SHP77 (cell line): ENCODE data around the gene LDHD.
"Not testable (repeated sequence)": the region's sequence is repeated elsewhere in the genome, so short reads cannot be mapped to it uniquely, and the experiment has no call there.

ENCODE experiments used
- DNase-seq, 2 experiments: peaks; one replicate each; lab custom pipeline; 2025; lab: John Stamatoyannopoulos, UW

The LDHD gene

DNA sequence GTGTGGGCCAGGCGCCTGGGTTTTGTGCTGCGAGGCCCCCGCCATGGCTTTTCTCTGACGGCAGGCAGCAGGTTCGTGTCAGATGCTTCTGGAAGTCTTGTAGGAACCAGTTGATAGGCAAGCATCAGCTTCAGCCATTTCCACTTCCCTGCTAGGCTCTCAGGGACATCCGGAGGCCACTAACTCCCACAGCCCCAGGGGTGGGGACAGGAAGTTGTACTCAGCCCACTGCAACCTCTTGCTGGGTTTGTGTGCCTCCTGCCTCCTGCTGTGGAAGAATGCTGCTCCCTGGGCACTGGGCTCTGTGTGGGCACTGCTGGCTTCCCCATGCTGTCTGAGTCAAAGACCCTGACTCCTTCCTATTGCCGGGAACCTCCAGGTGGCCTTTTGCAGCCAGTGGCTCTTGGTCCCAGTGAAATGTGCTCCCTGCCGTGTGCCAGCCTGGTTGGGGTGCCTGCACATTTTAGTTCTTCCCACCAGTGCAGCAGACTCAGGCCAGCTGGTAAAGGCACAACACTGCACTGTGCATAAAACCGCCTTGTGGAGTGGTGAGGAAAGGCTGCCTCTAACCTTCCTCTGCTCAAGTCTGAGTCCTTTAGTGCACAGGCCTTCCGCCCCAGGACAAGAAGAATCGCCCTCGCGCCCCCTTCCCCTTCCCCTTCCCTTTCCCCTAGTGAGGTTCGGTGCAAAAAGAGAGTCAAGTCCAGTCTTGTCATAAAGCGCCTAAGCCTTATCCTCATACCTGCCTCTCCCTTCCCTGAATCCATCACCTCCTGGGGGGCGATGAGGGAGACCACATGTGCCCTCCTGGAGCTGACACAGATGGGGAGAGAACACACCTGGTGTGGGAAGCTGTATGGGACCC lies 16.6 kb downstream of the LDHD start:
- no peak for DNase-seq

GRCh38 chr16:75099075-75099667 lies 17.4 kb downstream of the LDHD start:
- DNase-seq = no peak

DNA sequence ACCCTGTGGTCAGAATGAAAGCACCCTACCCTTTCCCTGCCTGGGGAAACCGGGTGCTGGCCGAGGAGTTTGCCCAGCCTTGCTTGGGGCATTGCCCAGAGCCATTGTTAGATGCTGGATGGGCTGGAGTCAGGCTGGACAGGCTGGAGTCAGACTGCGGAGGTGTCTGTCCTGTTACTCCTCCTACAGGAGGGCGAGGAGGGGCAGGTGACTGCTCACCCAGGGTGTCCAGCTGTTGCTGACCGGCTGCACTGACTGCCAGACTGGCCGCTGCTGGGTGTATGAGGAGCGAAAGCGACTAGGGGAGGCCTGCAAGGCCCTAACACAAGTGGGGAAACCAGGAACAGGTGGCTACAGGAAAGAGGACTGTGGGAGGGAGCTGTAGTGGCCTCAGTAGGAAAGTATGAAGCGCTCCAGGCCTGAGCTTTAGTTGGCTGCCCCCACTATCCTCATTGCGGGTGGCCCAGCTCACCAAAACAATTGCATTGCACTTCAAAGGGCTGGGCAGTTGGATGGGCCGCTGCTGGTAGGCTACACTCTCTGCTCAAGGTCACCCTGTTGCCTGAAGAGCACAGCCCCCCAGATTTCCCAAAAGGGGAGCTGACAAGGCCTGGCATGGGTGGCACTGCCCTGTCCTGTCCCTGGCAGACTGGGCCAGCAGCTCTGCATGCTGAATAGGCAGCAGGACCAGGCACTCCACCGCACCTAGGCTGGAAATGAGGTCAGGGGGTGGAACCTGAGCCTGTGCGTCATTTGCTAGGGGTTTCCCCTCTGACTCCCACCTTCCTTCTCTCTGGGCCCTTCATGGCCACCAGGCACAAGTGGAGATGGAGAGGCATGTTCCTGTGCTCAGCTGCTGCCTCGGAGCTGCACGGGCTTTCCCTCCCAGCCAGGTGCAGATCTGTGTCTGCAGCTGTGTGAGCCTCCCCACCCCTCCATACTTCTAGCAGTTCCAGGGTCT lies 18.4 kb downstream of the LDHD start:
- DNase-seq = peak; percentile 74 to 79

GRCh38 chr16:75097191-75097761 lies 19.3 kb downstream of the LDHD start:
- no peak for DNase-seq

DNA sequence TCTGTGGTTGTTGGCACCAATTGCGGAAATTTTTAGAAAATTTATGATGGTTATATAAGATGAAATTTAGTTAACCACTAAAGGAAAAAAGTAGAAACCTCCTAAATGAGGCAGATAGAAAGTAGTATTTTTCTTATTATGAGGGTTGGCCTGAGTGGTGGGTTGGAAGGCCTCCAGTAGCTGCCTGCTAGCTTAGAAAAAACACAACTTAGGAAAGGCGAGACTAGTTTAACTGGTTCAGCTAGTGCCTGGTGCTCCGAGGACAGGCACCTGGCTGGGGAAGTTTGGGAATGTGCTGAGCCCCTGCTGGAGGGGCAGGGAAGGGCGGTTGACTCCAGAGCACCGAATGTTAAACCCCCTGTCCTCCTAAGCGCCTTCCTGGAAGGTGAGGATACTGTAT lies 19.9 kb downstream of the LDHD start:
- DNase-seq = peak in 1 of 2 experiments; percentile 30

GRCh38 chr16:75095204-75095621 lies 21.4 kb downstream of the LDHD start:
- no peak for DNase-seq

- DNase-seq = no peak
These were observed 22.7 kb downstream of the LDHD start for GRCh38 chr16:75093598-75094540.

DNA sequence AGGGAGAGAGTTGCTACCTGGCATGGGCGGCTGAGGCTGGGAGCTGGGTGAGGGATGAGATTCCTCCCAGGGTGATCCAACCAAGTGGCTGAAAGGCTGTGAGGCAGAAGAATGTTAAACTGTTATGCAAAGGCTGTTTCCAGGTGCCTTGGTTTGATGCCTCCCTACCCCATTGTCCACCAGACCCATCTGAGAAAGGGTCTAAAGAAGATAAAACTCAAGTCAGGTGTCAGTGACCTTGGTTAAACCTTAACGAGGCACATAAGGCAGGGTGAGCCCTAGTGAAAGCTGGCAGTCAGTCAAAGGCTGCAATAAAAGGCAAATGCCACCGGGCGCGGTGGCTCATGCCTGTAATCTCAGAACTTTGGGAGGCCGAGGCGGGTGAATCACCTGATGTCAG lies 23.8 kb downstream of the LDHD start:
- no peak for DNase-seq

DNA sequence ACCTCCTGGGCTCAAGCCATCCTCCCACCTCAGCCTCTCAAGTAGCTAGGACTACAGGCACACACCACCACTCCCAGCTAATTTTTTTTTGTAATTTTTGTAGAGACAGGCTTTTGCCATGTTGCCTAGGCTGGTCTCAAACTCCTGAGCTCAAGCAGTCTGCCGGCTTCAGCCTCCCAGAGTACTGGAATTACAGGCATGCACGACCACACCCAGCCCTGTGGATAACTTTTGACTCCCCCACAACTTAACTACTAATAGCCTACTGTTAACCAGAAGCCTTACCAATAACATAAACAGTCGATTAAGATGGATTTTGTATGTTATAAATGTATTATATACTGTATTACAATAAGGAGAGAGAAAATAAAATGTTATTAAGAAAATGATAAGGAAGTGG lies 25.0 kb downstream of the LDHD start:
- not testable (repeated sequence) for DNase-seq

GRCh38 chr16:75090899-75091298 lies 25.7 kb downstream of the LDHD start:
- not testable (repeated sequence) for DNase-seq

DNA sequence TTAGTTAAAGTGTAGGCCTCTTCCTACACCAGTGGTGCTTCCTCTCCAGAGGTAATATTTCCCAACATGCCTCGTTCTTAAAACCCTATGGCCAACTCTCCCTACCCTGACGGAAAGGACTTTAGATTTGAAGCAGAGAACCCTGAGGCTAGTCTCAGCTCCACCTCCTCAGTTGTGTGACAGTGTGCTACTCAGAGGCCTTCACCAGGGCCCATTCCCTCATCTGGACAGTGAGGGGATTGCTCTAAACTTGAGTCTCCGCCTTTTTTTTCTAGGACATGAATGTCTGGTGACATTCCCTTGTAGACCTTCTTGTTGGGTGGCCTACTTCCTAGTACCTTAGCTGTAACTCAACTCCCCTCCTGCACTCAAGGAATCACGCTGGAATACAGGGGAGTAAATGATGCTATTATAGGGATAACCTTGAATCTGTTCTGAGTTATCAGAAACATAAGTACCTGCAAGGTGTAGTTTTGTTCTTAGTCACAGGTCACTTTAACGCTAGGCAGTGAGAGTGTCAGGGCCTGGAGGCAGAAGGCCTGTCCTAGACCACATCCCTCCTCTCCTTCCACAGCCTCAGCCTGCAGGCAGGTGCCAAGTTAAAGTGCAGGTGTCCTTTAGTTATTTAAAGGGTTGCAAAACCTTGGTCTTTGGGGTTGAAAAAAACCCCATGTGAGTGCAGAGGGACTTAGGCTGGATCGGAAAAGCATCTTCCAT lies 26.9 kb downstream of the LDHD start:
- DNase-seq = no peak

DNA sequence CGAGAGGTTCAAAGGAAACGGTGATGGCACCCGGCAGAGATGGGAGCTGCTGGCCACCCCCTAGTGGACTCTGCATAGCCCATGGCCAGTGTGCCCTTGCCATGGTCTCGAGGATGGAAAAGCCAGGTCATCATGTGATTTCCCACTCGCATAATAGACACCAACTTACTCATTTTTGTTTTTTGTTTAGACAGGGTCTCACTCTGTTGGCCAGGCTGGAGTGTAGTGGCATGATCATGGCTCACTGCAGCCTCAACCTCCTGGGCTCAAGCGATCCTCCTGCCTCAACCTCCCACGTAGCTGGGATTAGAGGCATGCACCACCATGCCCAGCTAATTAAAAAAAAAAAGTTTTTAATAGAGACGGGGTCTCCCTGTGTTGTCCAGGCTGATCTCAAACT lies 27.6 kb downstream of the LDHD start:
- DNase-seq = no peak

DNA sequence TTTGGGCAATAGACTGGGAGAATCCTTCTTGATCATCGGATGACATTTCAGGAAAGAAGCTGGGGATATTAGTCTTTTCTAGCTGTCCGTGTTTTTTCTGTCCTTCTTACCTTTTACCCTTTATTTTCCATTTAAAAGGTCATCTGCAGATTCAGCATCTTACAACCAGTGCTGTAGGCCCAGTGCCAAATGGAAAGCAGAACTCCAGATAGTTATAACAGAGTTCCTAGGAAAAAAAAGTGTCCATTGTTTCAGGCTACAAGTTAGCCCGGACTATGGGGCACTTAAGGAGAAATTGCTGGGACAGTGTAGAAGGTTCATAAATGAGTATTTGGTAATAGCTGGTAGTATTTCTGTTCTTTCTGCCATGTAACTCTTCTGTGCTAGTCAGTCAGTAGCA lies 28.4 kb downstream of the LDHD start:
- DNase-seq = no peak

- DNase-seq = peak; percentile 97 to 98
These were observed 29.1 kb downstream of the LDHD start for GRCh38 chr16:75087375-75087979.

- DNase-seq = no peak
These were observed 29.7 kb downstream of the LDHD start for GRCh38 chr16:75086688-75087374.

DNA sequence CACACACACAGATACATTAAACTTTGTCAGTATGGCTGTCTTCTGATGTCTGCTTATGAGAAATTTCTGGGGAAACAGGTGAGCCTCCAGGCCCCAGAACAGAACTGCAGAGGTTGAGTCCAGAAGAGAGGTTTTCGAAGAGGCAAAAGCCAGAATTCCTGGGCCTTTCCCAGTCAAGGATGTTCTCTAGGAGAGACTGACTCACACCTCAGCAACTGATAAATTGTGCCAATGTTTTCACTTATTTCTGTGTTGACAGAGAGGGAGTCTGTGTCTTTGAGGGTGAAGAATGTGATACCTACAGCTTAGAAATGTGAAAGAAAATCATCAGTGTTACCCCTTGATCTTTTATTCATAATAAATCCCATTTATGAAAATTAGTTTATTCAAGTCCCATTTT lies 30.3 kb downstream of the LDHD start:
- DNase-seq = no peak

DNA sequence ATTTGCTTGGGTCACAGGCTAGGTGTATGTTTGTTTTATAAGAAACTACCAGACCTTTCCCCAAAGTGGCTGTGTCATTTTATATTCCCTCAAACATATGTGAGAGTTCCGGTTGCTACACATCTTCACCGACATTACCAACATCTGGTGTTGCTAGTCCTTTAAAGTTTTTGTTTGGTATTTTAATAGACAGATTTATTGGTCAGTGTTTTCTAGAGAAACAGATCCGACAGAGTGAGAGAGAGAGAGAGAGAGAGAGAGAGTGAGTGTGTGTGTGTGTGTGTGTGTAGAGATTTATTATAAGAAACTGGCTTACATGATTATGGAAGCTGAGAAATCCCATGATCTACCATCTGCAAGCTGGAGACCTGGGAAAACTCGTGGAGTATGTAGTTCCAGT lies 31.0 kb downstream of the LDHD start:
- no peak for DNase-seq

GRCh38 chr16:75083813-75084212 lies 32.8 kb downstream of the LDHD start:
- peak; percentile 26 to 39 for DNase-seq

- no peak for DNase-seq
These were observed 35.3 kb downstream of the LDHD start for GRCh38 chr16:75081179-75081859.
